Liver (tissue), 2 donors: ENCODE data around the gene EIF2S3.

Experiments
- TF ChIP-seq, protein P1 (sequence below): fragments of 150-350 bp; IDR thresholded peaks from 2 replicates; pipeline ENCODE4 v1.5.1; 2017; ENCODE audit warnings: improper control_type of control experiment, low read depth, low read length; ENCODE audit not compliant: missing input control
- TF ChIP-seq, protein P2 (sequence below): IDR thresholded peaks from 2 replicates; pipeline ENCODE4 v1.6.1; 2016; ENCODE audit warnings: antibody characterized with exemption
- donor health status: healthy.

DNA sequence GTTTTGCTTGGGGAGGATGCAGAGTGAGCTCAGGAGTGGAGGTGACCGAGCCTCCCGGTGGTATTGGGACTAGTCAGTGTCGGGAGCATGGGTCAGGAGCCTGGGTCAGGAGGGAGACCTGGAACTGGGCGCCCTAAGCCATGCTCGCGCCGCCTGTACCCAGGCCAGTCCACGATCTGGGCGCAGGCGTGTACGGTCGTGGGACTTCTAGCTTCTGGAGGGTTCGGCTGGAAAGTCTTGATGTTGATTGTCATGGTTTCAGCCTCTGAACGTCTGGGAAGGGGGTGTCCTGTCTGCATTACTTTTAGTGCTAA is 244 bp downstream of the EIF2S3 start:
- TF ChIP-seq, protein P1, sequence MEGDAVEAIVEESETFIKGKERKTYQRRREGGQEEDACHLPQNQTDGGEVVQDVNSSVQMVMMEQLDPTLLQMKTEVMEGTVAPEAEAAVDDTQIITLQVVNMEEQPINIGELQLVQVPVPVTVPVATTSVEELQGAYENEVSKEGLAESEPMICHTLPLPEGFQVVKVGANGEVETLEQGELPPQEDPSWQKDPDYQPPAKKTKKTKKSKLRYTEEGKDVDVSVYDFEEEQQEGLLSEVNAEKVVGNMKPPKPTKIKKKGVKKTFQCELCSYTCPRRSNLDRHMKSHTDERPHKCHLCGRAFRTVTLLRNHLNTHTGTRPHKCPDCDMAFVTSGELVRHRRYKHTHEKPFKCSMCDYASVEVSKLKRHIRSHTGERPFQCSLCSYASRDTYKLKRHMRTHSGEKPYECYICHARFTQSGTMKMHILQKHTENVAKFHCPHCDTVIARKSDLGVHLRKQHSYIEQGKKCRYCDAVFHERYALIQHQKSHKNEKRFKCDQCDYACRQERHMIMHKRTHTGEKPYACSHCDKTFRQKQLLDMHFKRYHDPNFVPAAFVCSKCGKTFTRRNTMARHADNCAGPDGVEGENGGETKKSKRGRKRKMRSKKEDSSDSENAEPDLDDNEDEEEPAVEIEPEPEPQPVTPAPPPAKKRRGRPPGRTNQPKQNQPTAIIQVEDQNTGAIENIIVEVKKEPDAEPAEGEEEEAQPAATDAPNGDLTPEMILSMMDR, result no peak
- TF ChIP-seq, protein P2, sequence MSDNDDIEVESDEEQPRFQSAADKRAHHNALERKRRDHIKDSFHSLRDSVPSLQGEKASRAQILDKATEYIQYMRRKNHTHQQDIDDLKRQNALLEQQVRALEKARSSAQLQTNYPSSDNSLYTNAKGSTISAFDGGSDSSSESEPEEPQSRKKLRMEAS, result no peak
